ENCODE results near the gene ANXA8. TPM values are rescaled to one million over a fixed set of nuclear protein-coding genes. Genes with fewer than 3 reads are reported as not detected.
"Not testable (repeated sequence)": the region's sequence is repeated elsewhere in the genome, so short reads cannot be mapped to it uniquely, and the experiment has no call there.

The ANXA8 gene, protein sequence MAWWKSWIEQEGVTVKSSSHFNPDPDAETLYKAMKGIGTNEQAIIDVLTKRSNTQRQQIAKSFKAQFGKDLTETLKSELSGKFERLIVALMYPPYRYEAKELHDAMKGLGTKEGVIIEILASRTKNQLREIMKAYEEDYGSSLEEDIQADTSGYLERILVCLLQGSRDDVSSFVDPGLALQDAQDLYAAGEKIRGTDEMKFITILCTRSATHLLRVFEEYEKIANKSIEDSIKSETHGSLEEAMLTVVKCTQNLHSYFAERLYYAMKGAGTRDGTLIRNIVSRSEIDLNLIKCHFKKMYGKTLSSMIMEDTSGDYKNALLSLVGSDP
- total RNA-seq (2014; rRNA removed; shearing (Covaris generic)) (not detected in 2 replicates), polyA plus RNA-seq (2016; fragmentation: Nextera tagmentation; extraction: Ambion mirVana) (0.19 TPM in 1 of 2 replicates, not detected in the other)
- long read RNA-seq, result 0 reads

DNA sequence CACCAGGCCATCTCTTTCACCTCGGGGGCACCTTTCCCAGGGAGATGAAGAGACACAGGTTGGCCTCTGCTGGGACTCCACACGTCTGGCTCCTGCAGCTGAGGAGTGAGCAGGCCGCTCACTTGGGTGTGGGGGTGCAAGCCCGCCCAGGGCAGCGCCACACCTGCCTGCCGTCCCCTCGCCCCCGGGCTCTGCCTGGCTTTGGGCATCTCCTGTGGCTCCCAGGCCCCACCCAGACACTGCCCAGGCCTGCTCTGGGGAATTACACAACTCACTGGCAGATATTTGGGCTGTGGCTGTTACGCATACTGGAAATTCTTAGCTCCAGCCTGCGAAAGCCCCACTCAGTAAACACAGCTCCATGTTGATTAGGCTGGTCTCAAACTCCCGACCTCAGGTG lies at the start of gene ANXA8:
Gene ANXA8, minus strand, starts transcription at position 193 of the 400 bp plus-strand sequence. Its CDS starts 182 bp downstream, at position 11.
- not testable (repeated sequence) for H3F3A ChIP-seq (replicated peaks; ENCODE audit: low read depth); H3K4me3 Mint-ChIP-seq; H3K36me3 Mint-ChIP-seq (ENCODE audit: low read depth); H3K27me3 ChIP-seq (ENCODE audit: insufficient read depth); H3K27me3 Mint-ChIP-seq (ENCODE audit: insufficient read depth, low read depth, poor library complexity); DNase-seq (ENCODE audit: low spot score); H3K27ac Mint-ChIP-seq; H3K79me2 ChIP-seq (replicated peaks; ENCODE audit: insufficient read depth); H2AFZ ChIP-seq; H3K4me2 ChIP-seq; H3K9me2 ChIP-seq (ENCODE audit: insufficient read depth); ATAC-seq; H3K4me1 ChIP-seq (ENCODE audit: insufficient read depth); H3K4me3 ChIP-seq; H4K20me1 ChIP-seq (replicated peaks; ENCODE audit: insufficient read depth); H3K27ac ChIP-seq (ENCODE audit: low read depth); H3K4me1 Mint-ChIP-seq; H3K9me3 Mint-ChIP-seq; H3K36me3 ChIP-seq (ENCODE audit: insufficient read depth)

- not testable (repeated sequence) for ATAC-seq; H3K4me1 Mint-ChIP-seq; H3K4me1 ChIP-seq (ENCODE audit: insufficient read depth); H4K20me1 ChIP-seq (replicated peaks; ENCODE audit: insufficient read depth); H3K27me3 Mint-ChIP-seq (ENCODE audit: insufficient read depth, low read depth, poor library complexity); H3K4me3 Mint-ChIP-seq; H3K9me3 Mint-ChIP-seq; DNase-seq (ENCODE audit: low spot score); H3K4me2 ChIP-seq; H3K36me3 Mint-ChIP-seq (ENCODE audit: low read depth); H3K36me3 ChIP-seq (ENCODE audit: insufficient read depth); H3K27ac Mint-ChIP-seq; H3F3A ChIP-seq (replicated peaks; ENCODE audit: low read depth); H3K9me2 ChIP-seq (ENCODE audit: insufficient read depth); H3K27ac ChIP-seq (ENCODE audit: low read depth); H3K27me3 ChIP-seq (ENCODE audit: insufficient read depth); H3K79me2 ChIP-seq (replicated peaks; ENCODE audit: insufficient read depth); H3K4me3 ChIP-seq; H2AFZ ChIP-seq
Observed at GRCh38 chr10:47523475-47523874, 39.6 kb upstream of the ANXA8 start, which contains the start of gene AGAP9. AGAP9 (minus strand) TSS chr10:47523638; CDS start chr10:47523526, 112 bp downstream.

DNA sequence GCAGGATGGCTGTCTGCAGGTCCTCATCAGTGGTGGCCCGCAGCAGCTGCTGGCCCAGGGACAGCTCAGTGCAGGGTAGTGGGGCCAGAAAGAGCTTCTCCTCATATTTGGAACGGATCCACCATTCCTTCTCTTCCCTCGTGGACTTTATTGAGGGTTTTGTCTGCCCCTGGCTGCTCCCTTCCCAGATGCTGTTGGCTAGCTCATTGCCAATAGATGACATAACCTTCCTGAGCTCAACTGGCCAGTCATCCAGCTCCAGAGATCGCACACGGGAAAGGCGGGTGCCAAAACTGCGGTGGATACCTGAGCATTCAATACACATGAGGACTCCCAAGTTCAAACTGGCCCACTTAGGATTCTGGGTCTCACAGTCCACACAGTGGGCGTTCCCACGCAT lies 18.4 kb upstream of the ANXA8 start:
- H3K4me3 ChIP-seq; H3K27me3 Mint-ChIP-seq (ENCODE audit: insufficient read depth, low read depth, poor library complexity); H3K4me2 ChIP-seq; H3K27ac ChIP-seq (ENCODE audit: low read depth); H3K27ac Mint-ChIP-seq; H3K27me3 ChIP-seq (ENCODE audit: insufficient read depth); DNase-seq (ENCODE audit: low spot score); H3K4me3 Mint-ChIP-seq; H3F3A ChIP-seq (replicated peaks; ENCODE audit: low read depth); H2AFZ ChIP-seq; H3K4me1 ChIP-seq (ENCODE audit: insufficient read depth); H3K9me2 ChIP-seq (ENCODE audit: insufficient read depth); ATAC-seq; H3K36me3 ChIP-seq (ENCODE audit: insufficient read depth); H3K9me3 Mint-ChIP-seq; H3K4me1 Mint-ChIP-seq; H4K20me1 ChIP-seq (replicated peaks; ENCODE audit: insufficient read depth); H3K79me2 ChIP-seq (replicated peaks; ENCODE audit: insufficient read depth); H3K36me3 Mint-ChIP-seq (ENCODE audit: low read depth): not testable (repeated sequence)

GRCh38 chr10:47494226-47494625 lies 10.3 kb upstream of the ANXA8 start:
- not testable (repeated sequence) for H2AFZ ChIP-seq; H3K36me3 ChIP-seq (ENCODE audit: insufficient read depth); H3K79me2 ChIP-seq (replicated peaks; ENCODE audit: insufficient read depth); H3K4me1 ChIP-seq (ENCODE audit: insufficient read depth); H3F3A ChIP-seq (replicated peaks; ENCODE audit: low read depth); ATAC-seq; H3K9me2 ChIP-seq (ENCODE audit: insufficient read depth); DNase-seq (ENCODE audit: low spot score); H3K9me3 Mint-ChIP-seq; H3K4me3 Mint-ChIP-seq; H3K27me3 ChIP-seq (ENCODE audit: insufficient read depth); H4K20me1 ChIP-seq (replicated peaks; ENCODE audit: insufficient read depth); H3K4me3 ChIP-seq; H3K4me1 Mint-ChIP-seq; H3K4me2 ChIP-seq; H3K36me3 Mint-ChIP-seq (ENCODE audit: low read depth); H3K27ac ChIP-seq (ENCODE audit: low read depth); H3K27ac Mint-ChIP-seq; H3K27me3 Mint-ChIP-seq (ENCODE audit: insufficient read depth, low read depth, poor library complexity)

- H3K27me3 Mint-ChIP-seq (ENCODE audit: insufficient read depth, low read depth, poor library complexity); H3K4me1 Mint-ChIP-seq; H3K4me3 Mint-ChIP-seq: not testable (repeated sequence)
Observed at GRCh38 chr10:47491600-47491999, 7.7 kb upstream of the ANXA8 start, which contains the start of gene FAM25G. FAM25G (minus strand) TSS chr10:47491700; CDS start chr10:47491674, 26 bp downstream.

GRCh38 chr10:47489630-47490029 lies 5.7 kb upstream of the ANXA8 start:
- H3K27me3 Mint-ChIP-seq (ENCODE audit: insufficient read depth, low read depth, poor library complexity); H3K36me3 Mint-ChIP-seq (ENCODE audit: low read depth); H3K4me3 Mint-ChIP-seq; H3K4me1 Mint-ChIP-seq; H2AFZ ChIP-seq; H3K27ac ChIP-seq (ENCODE audit: low read depth); H3K36me3 ChIP-seq (ENCODE audit: insufficient read depth); H3K9me2 ChIP-seq (ENCODE audit: insufficient read depth); H3F3A ChIP-seq (replicated peaks; ENCODE audit: low read depth); H3K27me3 ChIP-seq (ENCODE audit: insufficient read depth); DNase-seq (ENCODE audit: low spot score); H4K20me1 ChIP-seq (replicated peaks; ENCODE audit: insufficient read depth); H3K4me3 ChIP-seq; H3K4me1 ChIP-seq (ENCODE audit: insufficient read depth); H3K4me2 ChIP-seq; H3K27ac Mint-ChIP-seq; H3K9me3 Mint-ChIP-seq; H3K79me2 ChIP-seq (replicated peaks; ENCODE audit: insufficient read depth); ATAC-seq: not testable (repeated sequence)

More at GRCh38 chr10:47491600-47491999, 7.7 kb upstream of the ANXA8 start, which contains the start of gene FAM25G:
- H2AFZ ChIP-seq; H3K4me3 ChIP-seq; H3K27ac ChIP-seq (ENCODE audit: low read depth); H3F3A ChIP-seq (replicated peaks; ENCODE audit: low read depth); H3K27ac Mint-ChIP-seq; H3K79me2 ChIP-seq (replicated peaks; ENCODE audit: insufficient read depth); ATAC-seq; H4K20me1 ChIP-seq (replicated peaks; ENCODE audit: insufficient read depth); H3K36me3 ChIP-seq (ENCODE audit: insufficient read depth); H3K27me3 ChIP-seq (ENCODE audit: insufficient read depth); H3K9me2 ChIP-seq (ENCODE audit: insufficient read depth); H3K4me1 ChIP-seq (ENCODE audit: insufficient read depth); H3K4me2 ChIP-seq; DNase-seq (ENCODE audit: low spot score); H3K36me3 Mint-ChIP-seq (ENCODE audit: low read depth); H3K9me3 Mint-ChIP-seq: not testable (repeated sequence)
